Spleen (tissue), 7 donors: ENCODE data around the gene RIMBP2.

Source experiments
- POLR2AphosphoS5 ChIP-seq, 3 donors: sonication (generic); formaldehyde crosslinking; IDR thresholded peaks; one replicate each; pipeline ENCODE4 v1.5.1; 2017; ENCODE audit warnings: antibody characterized with exemption in 3 of 3
- TF ChIP-seq, protein P1 (sequence below), 11 experiments: fragments of 200-600 bp in 7 of 11; fragments of 450-650 bp in 4 of 11; sonication (generic) in 4 of 11; IDR thresholded peaks in 8 of 11; conservative IDR thresholded peaks in 3 of 11; 1 replicate in 7 of 11; 2 replicates in 4 of 11; pipeline versions ENCODE4 v1.4.0 to v1.8.0; 2016 to 2021; ENCODE audit warnings: antibody characterized with exemption in 11 of 11, inconsistent platforms in 4 of 11, mild to moderate bottlenecking in 1 of 11
- donor health status: DM: no; HTN: no; CAD: no; lungs with moderate emphysema.
- donor health status: DM: no; HTN: no; CAD: no.
- donor health status: DM: no; HTN: no; CAD: no.

DNA sequence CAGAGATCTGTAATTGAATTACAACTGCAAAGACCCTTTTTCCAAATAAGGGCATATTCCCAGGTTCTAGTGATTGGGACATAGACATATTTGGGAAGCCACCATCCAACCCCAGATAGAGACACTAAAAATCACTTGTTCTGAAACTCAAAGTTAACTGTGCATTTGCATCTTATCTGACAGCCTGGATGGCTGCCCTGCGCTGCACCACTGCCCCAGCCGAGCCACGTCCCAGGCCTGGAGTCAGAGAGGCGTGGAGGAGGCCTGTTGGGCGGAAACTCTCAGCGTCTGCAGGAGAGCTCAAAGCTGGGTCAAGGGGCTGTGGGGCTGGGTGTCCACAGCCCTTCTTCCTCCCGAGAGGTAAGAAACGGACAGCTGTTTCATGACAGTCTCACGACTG is 124.4 kb downstream of the RIMBP2 start:
- TF ChIP-seq, protein P1, sequence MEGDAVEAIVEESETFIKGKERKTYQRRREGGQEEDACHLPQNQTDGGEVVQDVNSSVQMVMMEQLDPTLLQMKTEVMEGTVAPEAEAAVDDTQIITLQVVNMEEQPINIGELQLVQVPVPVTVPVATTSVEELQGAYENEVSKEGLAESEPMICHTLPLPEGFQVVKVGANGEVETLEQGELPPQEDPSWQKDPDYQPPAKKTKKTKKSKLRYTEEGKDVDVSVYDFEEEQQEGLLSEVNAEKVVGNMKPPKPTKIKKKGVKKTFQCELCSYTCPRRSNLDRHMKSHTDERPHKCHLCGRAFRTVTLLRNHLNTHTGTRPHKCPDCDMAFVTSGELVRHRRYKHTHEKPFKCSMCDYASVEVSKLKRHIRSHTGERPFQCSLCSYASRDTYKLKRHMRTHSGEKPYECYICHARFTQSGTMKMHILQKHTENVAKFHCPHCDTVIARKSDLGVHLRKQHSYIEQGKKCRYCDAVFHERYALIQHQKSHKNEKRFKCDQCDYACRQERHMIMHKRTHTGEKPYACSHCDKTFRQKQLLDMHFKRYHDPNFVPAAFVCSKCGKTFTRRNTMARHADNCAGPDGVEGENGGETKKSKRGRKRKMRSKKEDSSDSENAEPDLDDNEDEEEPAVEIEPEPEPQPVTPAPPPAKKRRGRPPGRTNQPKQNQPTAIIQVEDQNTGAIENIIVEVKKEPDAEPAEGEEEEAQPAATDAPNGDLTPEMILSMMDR (IDR thresholded peaks at IDR 0.05 in 8 of 11, conservative IDR thresholded peaks at IDR 0.05 in 3 of 11): no peak
- TF ChIP-seq POLR2AphosphoS5 (IDR thresholded peaks at IDR 0.05): no peak
